KMS-11 (cell line): ENCODE results near the gene TEX35.

Experiments used
- H2AFZ ChIP-seq: fragments of 200-600 bp; sonication (generic); 2 replicates; pipeline ENCODE4 v1.6.1; 2016; ENCODE audit warnings: antibody characterized with exemption, mixed run types, low read depth
- H3K27ac ChIP-seq: fragments of 200-600 bp; sonication (generic); 2 replicates; pipeline ENCODE4 v1.6.1; 2016; ENCODE audit warnings: mild to moderate bottlenecking, mixed run types
- H3K27me3 ChIP-seq: fragments of 200-600 bp; sonication (generic); 2 replicates; pipeline ENCODE4 v1.6.1; 2017; ENCODE audit warnings: mild to moderate bottlenecking, low read depth, mixed run types, moderate library complexity; ENCODE audit not compliant: insufficient read depth
- H3K36me3 ChIP-seq: fragments of 200-600 bp; sonication (generic); 2 replicates; pipeline ENCODE4 v1.6.1; 2017; ENCODE audit warnings: mild to moderate bottlenecking, mixed run types; ENCODE audit not compliant: insufficient read depth
- H3K4me1 ChIP-seq: fragments of 200-600 bp; sonication (generic); 2 replicates; pipeline ENCODE4 v1.6.1; 2016; ENCODE audit warnings: mild to moderate bottlenecking, low read depth, mixed run types; ENCODE audit not compliant: poor library complexity, severe bottlenecking
- H3K4me2 ChIP-seq: fragments of 200-600 bp; sonication (generic); 2 replicates; pipeline ENCODE4 v1.7.0; 2016; ENCODE audit warnings: mild to moderate bottlenecking, mixed run types
- H3K4me3 ChIP-seq: fragments of 200-600 bp; sonication (generic); IDR thresholded peaks from 2 replicates; pipeline ENCODE4 v1.6.1; 2017; ENCODE audit warnings: low read depth, low read length, mixed read lengths; ENCODE audit not compliant: insufficient read depth
- H3K79me2 ChIP-seq: fragments of 200-600 bp; sonication (generic); 2 replicates; pipeline ENCODE4 v1.6.1; 2016; ENCODE audit warnings: low read depth, mixed run types; ENCODE audit not compliant: insufficient read depth
- H3K9ac ChIP-seq: fragments of 200-600 bp; sonication (generic); 2 replicates; pipeline ENCODE4 v1.6.1; 2016; ENCODE audit warnings: mild to moderate bottlenecking, mixed run types
- H4K20me1 ChIP-seq: fragments of 200-600 bp; sonication (generic); 2 replicates; pipeline ENCODE4 v1.6.1; 2016; ENCODE audit warnings: mild to moderate bottlenecking, mixed run types; ENCODE audit not compliant: insufficient read depth
- CTCF ChIP-seq: fragments of 200-600 bp; sonication (generic); conservative IDR thresholded peaks from 2 replicates; pipeline ENCODE4 v1.6.1; 2017; ENCODE audit warnings: low read depth, mild to moderate bottlenecking, antibody characterized with exemption, low read length, moderate library complexity, mixed read lengths

The TEX35 gene

GRCh38 chr1:178544531-178544930, 31.6 kb downstream of the TEX35 start:
- no peak overlapping the region for H3K27ac ChIP-seq
- no peak overlapping the region for H2AFZ ChIP-seq
- H3K27me3 ChIP-seq: no peaks in the 10 kb centered on the region
- no peaks in the 10 kb centered on the region for H3K36me3 ChIP-seq
- H3K9ac ChIP-seq: no peak overlapping the region
- H4K20me1 ChIP-seq: no peaks in the 10 kb centered on the region
- no peaks in the 10 kb centered on the region for H3K79me2 ChIP-seq
- peaks cover 20% of the 10 kb centered on the region for H3K4me1 ChIP-seq
- no peak overlapping the region for H3K4me2 ChIP-seq
- H3K4me3 ChIP-seq: no peak overlapping the region
- no peak for TF ChIP-seq CTCF

GRCh38 chr1:178548108-178548507, 35.2 kb downstream of the TEX35 start:
- H4K20me1 ChIP-seq: no peaks in the 10 kb centered on the region
- no peak overlapping the region for H3K4me3 ChIP-seq
- no peaks in the 10 kb centered on the region for H3K27me3 ChIP-seq
- no peak overlapping the region for H3K9ac ChIP-seq
- H3K36me3 ChIP-seq: no peaks in the 10 kb centered on the region
- H3K4me1 ChIP-seq: peaks cover 14% of the 10 kb centered on the region
- H3K27ac ChIP-seq: no peak overlapping the region
- no peak overlapping the region for H2AFZ ChIP-seq
- no peaks in the 10 kb centered on the region for H3K79me2 ChIP-seq
- no peak overlapping the region for H3K4me2 ChIP-seq
- no peak for TF ChIP-seq CTCF

- no peak for TF ChIP-seq CTCF
- H4K20me1 ChIP-seq: no peaks in the 10 kb centered on the region
- no peak overlapping the region for H3K9ac ChIP-seq
- H2AFZ ChIP-seq: no peak overlapping the region
- H3K4me3 ChIP-seq: no peak overlapping the region
- H3K27ac ChIP-seq: no peak overlapping the region
- no peaks in the 10 kb centered on the region for H3K4me1 ChIP-seq
- no peak overlapping the region for H3K4me2 ChIP-seq
- H3K36me3 ChIP-seq: no peaks in the 10 kb centered on the region
- no peaks in the 10 kb centered on the region for H3K79me2 ChIP-seq
- no peaks in the 10 kb centered on the region for H3K27me3 ChIP-seq
Observed at GRCh38 chr1:178551307-178551706, 38.4 kb downstream of the TEX35 start.

GRCh38 chr1:178551940-178552339, 39.0 kb downstream of the TEX35 start:
- H2AFZ ChIP-seq: no peak overlapping the region
- no peak overlapping the region for H3K9ac ChIP-seq
- H3K27me3 ChIP-seq: no peaks in the 10 kb centered on the region
- no peak for TF ChIP-seq CTCF
- H3K4me3 ChIP-seq: no peak overlapping the region
- H3K79me2 ChIP-seq: no peaks in the 10 kb centered on the region
- no peaks in the 10 kb centered on the region for H4K20me1 ChIP-seq
- no peak overlapping the region for H3K4me2 ChIP-seq
- H3K27ac ChIP-seq: no peak overlapping the region
- no peaks in the 10 kb centered on the region for H3K4me1 ChIP-seq
- no peaks in the 10 kb centered on the region for H3K36me3 ChIP-seq
